ENCODE results near the gene NYAP2.

The NYAP2 gene

DNA sequence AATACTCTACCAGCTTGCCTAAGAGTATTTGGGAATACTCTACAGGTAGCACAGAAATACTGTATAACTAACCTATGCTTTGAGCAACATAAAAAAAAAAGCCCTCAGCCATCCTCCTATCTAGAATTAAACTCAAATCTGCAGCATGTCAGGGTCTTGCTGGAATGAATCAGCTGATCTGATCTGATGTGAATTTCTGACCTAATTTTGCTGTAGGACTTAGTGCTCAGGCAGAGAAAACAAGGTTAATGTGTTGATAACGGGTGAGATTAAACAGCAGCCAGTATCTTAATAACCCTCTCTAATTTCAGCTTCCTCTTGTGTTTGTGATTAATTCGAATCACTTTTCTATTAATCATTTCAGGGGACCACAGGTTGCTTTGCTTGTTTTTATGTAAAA, 16.3 kb downstream of the NYAP2 start:
- Histone ChIP-seq H2BK120ac (ENCODE audit: insufficient read depth, low read length, poor library complexity) (no peak overlapping the region), H4K8ac (ENCODE audit: low read depth, low read length) (no peak overlapping the region), H4K91ac (ENCODE audit: low read depth, low read length) (no peak overlapping the region), H3K79me2 (ENCODE audit: control insufficient read depth, insufficient read depth, low read length, poor library complexity) (no peaks in the 10 kb centered on the region), H3K23ac (ENCODE audit: low read length) (no peak overlapping the region), H3K14ac (ENCODE audit: low read length) (no peak overlapping the region), H2AK5ac (ENCODE audit: low read length) (no peak overlapping the region), H3K9me3 (ENCODE audit: insufficient read depth, low read depth, low read length) (no peaks in the 10 kb centered on the region), H3K4me3 (ENCODE audit: low read depth, low read length) (no peak overlapping the region), H4K12ac (ENCODE audit: low read depth, low read length) (no peak overlapping the region), H3K4me2 (ENCODE audit: low read length) (no peak overlapping the region), H2AFZ (ENCODE audit: insufficient read depth, low read length, poor library complexity) (no peak overlapping the region), H3K4ac (ENCODE audit: low read depth, low read length) (no peak overlapping the region), H2BK5ac (ENCODE audit: low read depth, low read length, poor library complexity) (no peak overlapping the region), H3K79me1 (ENCODE audit: low read length) (no peaks in the 10 kb centered on the region), H3K9ac (ENCODE audit: low read length) (no peak overlapping the region), H3K36me3 (ENCODE audit: control insufficient read depth in 1 of 2, insufficient read depth in 2 of 2, low read length in 2 of 2) (no peaks in the 10 kb centered on the region), H3K4me1 (ENCODE audit: control insufficient read depth in 1 of 2, insufficient read depth in 2 of 2, low read length in 2 of 2) (no peaks in the 10 kb centered on the region), H3K27ac (ENCODE audit: low read depth, low read length) (no peak overlapping the region), H2BK12ac (ENCODE audit: low read length) (no peak overlapping the region), H3K18ac (ENCODE audit: low read length) (no peak overlapping the region), H3K27me3 (ENCODE audit: insufficient read depth, low read length) (no peaks in the 10 kb centered on the region)
- WGBS (ENCODE audit: extremely low coverage, insufficient coverage, insufficient read length): no CpG with 5 or more reads among the region's 2 CpGs
- no peak for DNase-seq

- Histone ChIP-seq H3K27me3 (ENCODE audit: insufficient read depth, low read length) (no peaks in the 10 kb centered on the region), H3K79me1 (ENCODE audit: low read length) (no peaks in the 10 kb centered on the region), H2AK5ac (ENCODE audit: low read length) (no peak overlapping the region), H3K79me2 (ENCODE audit: control insufficient read depth, insufficient read depth, low read length, poor library complexity) (no peaks in the 10 kb centered on the region), H4K91ac (ENCODE audit: low read depth, low read length) (no peak overlapping the region), H2AFZ (ENCODE audit: insufficient read depth, low read length, poor library complexity) (no peak overlapping the region), H2BK12ac (ENCODE audit: low read length) (no peak overlapping the region), H3K18ac (ENCODE audit: low read length) (no peak overlapping the region), H3K23ac (ENCODE audit: low read length) (no peak overlapping the region), H3K4ac (ENCODE audit: low read depth, low read length) (no peak overlapping the region), H3K9ac (ENCODE audit: low read length) (no peak overlapping the region), H4K8ac (ENCODE audit: low read depth, low read length) (no peak overlapping the region), H2BK5ac (ENCODE audit: low read depth, low read length, poor library complexity) (no peak overlapping the region), H3K36me3 (ENCODE audit: control insufficient read depth in 1 of 2, insufficient read depth in 2 of 2, low read length in 2 of 2) (no peaks in the 10 kb centered on the region), H3K14ac (ENCODE audit: low read length) (no peak overlapping the region), H3K4me3 (ENCODE audit: low read depth, low read length) (no peak overlapping the region), H3K4me2 (ENCODE audit: low read length) (no peak overlapping the region), H3K27ac (ENCODE audit: low read depth, low read length) (no peak overlapping the region), H3K4me1 (ENCODE audit: control insufficient read depth in 1 of 2, insufficient read depth in 2 of 2, low read length in 2 of 2) (no peaks in the 10 kb centered on the region), H4K12ac (ENCODE audit: low read depth, low read length) (no peak overlapping the region), H3K9me3 (ENCODE audit: insufficient read depth, low read depth, low read length) (no peaks in the 10 kb centered on the region), H2BK120ac (ENCODE audit: insufficient read depth, low read length, poor library complexity) (no peak overlapping the region)
- DNase-seq: no peak
- WGBS (ENCODE audit: extremely low coverage, insufficient coverage, insufficient read length): no CpG with 5 or more reads among the region's 3 CpGs
Measured at GRCh38 chr2:225416616-225417367, 17.3 kb downstream of the NYAP2 start.

- Histone ChIP-seq H3K27ac (ENCODE audit: low read depth, low read length) (no peak overlapping the region), H4K91ac (ENCODE audit: low read depth, low read length) (no peak overlapping the region), H3K4ac (ENCODE audit: low read depth, low read length) (no peak overlapping the region), H3K14ac (ENCODE audit: low read length) (no peak overlapping the region), H2BK12ac (ENCODE audit: low read length) (no peak overlapping the region), H3K9me3 (ENCODE audit: insufficient read depth, low read depth, low read length) (no peaks in the 10 kb centered on the region), H2BK120ac (ENCODE audit: insufficient read depth, low read length, poor library complexity) (no peak overlapping the region), H4K8ac (ENCODE audit: low read depth, low read length) (no peak overlapping the region), H2BK5ac (ENCODE audit: low read depth, low read length, poor library complexity) (no peak overlapping the region), H3K4me1 (ENCODE audit: control insufficient read depth in 1 of 2, insufficient read depth in 2 of 2, low read length in 2 of 2) (no peaks in the 10 kb centered on the region), H3K79me2 (ENCODE audit: control insufficient read depth, insufficient read depth, low read length, poor library complexity) (no peaks in the 10 kb centered on the region), H3K36me3 (ENCODE audit: control insufficient read depth in 1 of 2, insufficient read depth in 2 of 2, low read length in 2 of 2) (no peaks in the 10 kb centered on the region), H3K27me3 (ENCODE audit: insufficient read depth, low read length) (no peaks in the 10 kb centered on the region), H3K18ac (ENCODE audit: low read length) (no peak overlapping the region), H3K4me3 (ENCODE audit: low read depth, low read length) (no peak overlapping the region), H3K23ac (ENCODE audit: low read length) (no peak overlapping the region), H2AFZ (ENCODE audit: insufficient read depth, low read length, poor library complexity) (no peak overlapping the region), H3K79me1 (ENCODE audit: low read length) (no peaks in the 10 kb centered on the region), H4K12ac (ENCODE audit: low read depth, low read length) (no peak overlapping the region), H3K9ac (ENCODE audit: low read length) (no peak overlapping the region), H3K4me2 (ENCODE audit: low read length) (no peak overlapping the region), H2AK5ac (ENCODE audit: low read length) (no peak overlapping the region)
- no peak for DNase-seq
- no CpG with 5 or more reads among the region's 6 CpGs for WGBS (ENCODE audit: extremely low coverage, insufficient coverage, insufficient read length)
Measured at GRCh38 chr2:225419033-225419432, 19.5 kb downstream of the NYAP2 start.

DNA sequence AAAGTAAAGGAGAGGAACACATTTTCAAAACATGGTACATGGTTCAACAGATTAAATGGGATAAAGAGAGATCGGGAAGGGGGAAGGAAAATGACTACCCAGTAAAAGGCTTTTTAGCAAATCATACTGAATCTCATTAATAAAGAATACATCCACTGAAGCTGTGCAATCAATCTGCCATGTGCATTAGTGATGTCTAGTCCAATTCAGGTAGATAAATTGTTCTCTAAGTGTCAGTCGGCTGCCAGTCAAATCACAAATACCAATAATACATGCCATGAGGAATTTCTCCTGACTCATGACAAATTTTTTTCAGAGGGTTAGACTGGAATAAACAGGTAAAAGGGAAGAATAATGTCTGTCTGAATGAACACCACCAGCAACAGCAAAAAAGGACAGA, 22.6 kb downstream of the NYAP2 start:
- H2AFZ ChIP-seq (ENCODE audit: insufficient read depth, low read length, poor library complexity): no peak overlapping the region
- no peaks in the 10 kb centered on the region for H3K36me3 ChIP-seq (ENCODE audit: control insufficient read depth in 1 of 2, insufficient read depth in 2 of 2, low read length in 2 of 2)
- H3K23ac ChIP-seq (ENCODE audit: low read length): no peak overlapping the region
- no peak overlapping the region for H3K18ac ChIP-seq (ENCODE audit: low read length)
- no peaks in the 10 kb centered on the region for H3K79me1 ChIP-seq (ENCODE audit: low read length)
- H2BK12ac ChIP-seq (ENCODE audit: low read length): no peak overlapping the region
- DNase-seq: no peak
- H3K4me3 ChIP-seq (ENCODE audit: low read depth, low read length): no peak overlapping the region
- no peak overlapping the region for H2AK5ac ChIP-seq (ENCODE audit: low read length)
- H2BK5ac ChIP-seq (ENCODE audit: low read depth, low read length, poor library complexity): no peak overlapping the region
- H3K14ac ChIP-seq (ENCODE audit: low read length): no peak overlapping the region
- no peaks in the 10 kb centered on the region for H3K4me1 ChIP-seq (ENCODE audit: control insufficient read depth in 1 of 2, insufficient read depth in 2 of 2, low read length in 2 of 2)
- no peak overlapping the region for H3K4ac ChIP-seq (ENCODE audit: low read depth, low read length)
- H2BK120ac ChIP-seq (ENCODE audit: insufficient read depth, low read length, poor library complexity): no peak overlapping the region
- no peak overlapping the region for H4K91ac ChIP-seq (ENCODE audit: low read depth, low read length)
- no CpG with 5 or more reads among the region's 2 CpGs for WGBS (ENCODE audit: extremely low coverage, insufficient coverage, insufficient read length)
- no peak overlapping the region for H3K9ac ChIP-seq (ENCODE audit: low read length)
- no peak overlapping the region for H4K12ac ChIP-seq (ENCODE audit: low read depth, low read length)
- H3K4me2 ChIP-seq (ENCODE audit: low read length): no peak overlapping the region
- no peak overlapping the region for H3K27ac ChIP-seq (ENCODE audit: low read depth, low read length)
- H4K8ac ChIP-seq (ENCODE audit: low read depth, low read length): no peak overlapping the region
- no peaks in the 10 kb centered on the region for H3K9me3 ChIP-seq (ENCODE audit: insufficient read depth, low read depth, low read length)
- no peaks in the 10 kb centered on the region for H3K27me3 ChIP-seq (ENCODE audit: insufficient read depth, low read length)
- no peaks in the 10 kb centered on the region for H3K79me2 ChIP-seq (ENCODE audit: control insufficient read depth, insufficient read depth, low read length, poor library complexity)
